K562 (cell line): ENCODE measurements around the gene MMP19. TPM values are rescaled to one million over a fixed set of nuclear protein-coding genes. Genes with fewer than 3 reads are reported as not detected.

ENCODE experiments used
- ATAC-seq: fragments of 200-7000 bp; cut with Tn5 transposase; 3 replicates; pipeline ENCODE4 v1.9.1; 2020; ENCODE audit warnings: moderate library complexity
- BruUV-seq: library from RNA; stranded (reverse); fragments of 400-500 nt; replicated peaks from 2 replicates; lab custom pipeline; 2021; lab: Mats Ljungman, UMichigan
- CTCF ChIA-PET: fragments of 300-600 bp; formaldehyde crosslinking; extraction: SDS; loops from one replicate; lab custom pipeline; 2021; ENCODE audit warnings: low intra/inter-chr PET ratio; lab: Yijun Ruan, JAX
- POLR2A ChIA-PET: fragments of 300-600, 350-650 bp; sonication (Branson Sonifier 250); formaldehyde crosslinking; extraction: SDS; loops from one replicate; lab custom pipeline; 2021; ENCODE audit warnings: antibody characterized with exemption, inconsistent platforms; lab: Yijun Ruan, JAX
- DNase-seq, 4 experiments: peaks; one replicate each; pipeline versions ENCODE4 v3.0.0 to v3.0.0-alpha.2; 2011 to 2018; ENCODE audit warnings: low spot score in 3 of 4, mixed read lengths in 3 of 4; ENCODE audit errors: extremely low read depth in 1 of 4
- FAIRE-seq: peaks from 2 replicates; lab custom pipeline; 2011; peaks lifted over from hg19 to GRCh38; lab: Jason Lieb, UNC
- H2AFZ ChIP-seq: 2 replicates; pipeline ENCODE4 v1.6.0; 2011; ENCODE audit warnings: low read depth, low read length, control low read depth, inconsistent platforms
- H3K27ac ChIP-seq: fragments of 200-600 bp; 3 replicates; pipeline ENCODE4 v1.8.0; 2011; ENCODE audit warnings: low read depth, mild to moderate bottlenecking, control low read depth, inconsistent platforms, low read length, moderate library complexity, mixed read lengths; ENCODE audit errors: extremely low read depth
- H3K27me3 ChIP-seq, 2 experiments: fragments of 300-600 bp in 1 of 2; 2 replicates in 1 of 2; 3 replicates in 1 of 2; pipeline versions ENCODE4 v1.6.0 to v1.8.0; 2011; ENCODE audit warnings: inconsistent platforms in 2 of 2, low read length in 2 of 2, mild to moderate bottlenecking in 1 of 2, mixed read lengths in 1 of 2, moderate library complexity in 1 of 2; ENCODE audit not compliant: control insufficient read depth in 2 of 2, insufficient read depth in 2 of 2
- H3K36me3 ChIP-seq: fragments of 300-600 bp; 3 replicates; pipeline ENCODE4 v1.8.0; 2011; ENCODE audit warnings: mild to moderate bottlenecking, low read length, inconsistent platforms; ENCODE audit not compliant: control insufficient read depth, insufficient read depth
- H3K4me1 ChIP-seq, 2 experiments: fragments of 200-600 bp in 1 of 2; replicated peaks in 1 of 2; 2 replicates in 1 of 2; 3 replicates in 1 of 2; pipeline versions ENCODE4 v1.5.1 to v1.8.0; 2011; ENCODE audit warnings: inconsistent platforms in 2 of 2, low read length in 2 of 2, mild to moderate bottlenecking in 1 of 2, mixed read lengths in 1 of 2, moderate library complexity in 1 of 2; ENCODE audit not compliant: control insufficient read depth in 2 of 2, insufficient read depth in 2 of 2
- H3K4me2 ChIP-seq: 2 replicates; pipeline ENCODE4 v1.6.1; 2011; ENCODE audit warnings: low read length, control low read depth, inconsistent platforms, mixed read lengths; ENCODE audit not compliant: insufficient read depth
- H3K4me3 ChIP-seq: fragments of 200-600 bp; sonication (generic), shearing (Covaris generic); 2 replicates; pipeline ENCODE4 v1.5.1; 2016; ENCODE audit warnings: control low read depth, inconsistent platforms
- H3K79me2 ChIP-seq: fragments of 200-600 bp; 3 replicates; pipeline ENCODE4 v1.8.0; 2011; ENCODE audit warnings: low read length, inconsistent platforms; ENCODE audit not compliant: control insufficient read depth, insufficient read depth
- H3K9ac ChIP-seq, 2 experiments: 2 replicates each; pipeline versions ENCODE4 v1.6.0 to v1.6.1; 2011; ENCODE audit warnings: low read depth in 2 of 2, low read length in 2 of 2, control low read depth in 1 of 2, inconsistent platforms in 1 of 2, mild to moderate bottlenecking in 1 of 2, mixed read lengths in 1 of 2; ENCODE audit not compliant: insufficient read depth in 1 of 2
- H3K9me1 ChIP-seq: one replicate; pipeline ENCODE4 v1.6.0; 2011; ENCODE audit warnings: inconsistent platforms, mild to moderate bottlenecking, low read length, moderate library complexity; ENCODE audit not compliant: control insufficient read depth, insufficient read depth
- H3K9me3 ChIP-seq: replicated peaks from 2 replicates; pipeline ENCODE4 v1.5.1; 2011; ENCODE audit warnings: low read depth, low read length, inconsistent platforms; ENCODE audit not compliant: control insufficient read depth, insufficient read depth
- H4K20me1 ChIP-seq: replicated peaks from 2 replicates; pipeline ENCODE4 v1.6.1; 2011; ENCODE audit warnings: low read length, inconsistent platforms, mixed read lengths; ENCODE audit not compliant: control insufficient read depth, insufficient read depth
- CBX3 ChIP-seq, 2 experiments: IDR thresholded peaks; 1 replicate in 1 of 2; 2 replicates in 1 of 2; pipeline ENCODE4 v1.6.1; 2012; ENCODE audit warnings: inconsistent platforms in 2 of 2, low read length in 2 of 2, borderline replicate concordance in 1 of 2, control low read depth in 1 of 2
- GATAD2B ChIP-seq: fragments of 450-650 bp; IDR thresholded peaks from 2 replicates; pipeline ENCODE4 v1.6.1; 2017; ENCODE audit warnings: mild to moderate bottlenecking, borderline replicate concordance
- HDGF ChIP-seq: fragments of 450-650 bp; IDR thresholded peaks from 2 replicates; pipeline ENCODE4 v1.6.1; 2016
- KAT8 ChIP-seq: fragments of 450-650 bp; IDR thresholded peaks from 2 replicates; pipeline ENCODE4 v1.6.1; 2016; ENCODE audit warnings: low read depth, mild to moderate bottlenecking
- LEF1 ChIP-seq: fragments of 450-650 bp; IDR thresholded peaks from 2 replicates; pipeline ENCODE4 v1.6.1; 2016; ENCODE audit warnings: mild to moderate bottlenecking
- NCOR1 ChIP-seq: fragments of 450-650 bp; IDR thresholded peaks from 2 replicates; pipeline ENCODE4 v1.6.1; 2016; ENCODE audit warnings: mild to moderate bottlenecking, moderate library complexity
- NR1H2 ChIP-seq: sonication (generic); formaldehyde crosslinking; IDR thresholded peaks from 2 replicates; pipeline ENCODE4 v1.4.0; 2020; ENCODE audit warnings: mild to moderate bottlenecking, missing genetic modification reagents
- PCBP1 ChIP-seq: fragments of 200-400 bp; formaldehyde crosslinking; IDR thresholded peaks from 2 replicates; pipeline ENCODE4 v1.6.1; 2018; ENCODE audit warnings: mild to moderate bottlenecking, low read depth, low read length; ENCODE audit not compliant: poor library complexity, severe bottlenecking
- PHF20 ChIP-seq: fragments of 450-650 bp; IDR thresholded peaks from 2 replicates; pipeline ENCODE4 v1.6.1; 2018; ENCODE audit not compliant: partially characterized antibody
- SMARCB1 ChIP-seq: IDR thresholded peaks from 2 replicates; pipeline ENCODE4 v1.6.1; 2011; ENCODE audit warnings: improper control_type of control experiment, low read depth; ENCODE audit not compliant: insufficient read length
- USF1 ChIP-seq: sonication (generic); formaldehyde crosslinking; IDR thresholded peaks from 2 replicates; pipeline ENCODE4 v1.9.0; 2022; ENCODE audit warnings: mild to moderate bottlenecking, missing genetic modification reagents
- ZNF23 ChIP-seq: fragments of 250-450 bp; sonication (Bioruptor Pico); IDR thresholded peaks from 2 replicates; pipeline ENCODE4 v1.4.0; 2020; ENCODE audit warnings: mild to moderate bottlenecking
- ZNF24 ChIP-seq: fragments of 450-650 bp; IDR thresholded peaks from 2 replicates; pipeline ENCODE4 v1.6.1; 2016
- ZNF639 ChIP-seq, 2 experiments: fragments of 200-800 bp in 1 of 2; sonication (Bioruptor generic) in 1 of 2; sonication (generic) in 1 of 2; formaldehyde crosslinking in 1 of 2; IDR thresholded peaks in 1 of 2; conservative IDR thresholded peaks in 1 of 2; 2 replicates each; pipeline versions ENCODE4 v1.5.0 to v1.6.1; 2016 to 2020; ENCODE audit warnings: missing compliant biosample characterization in 1 of 2, missing genetic modification characterization in 1 of 2, missing genetic modification reagents in 1 of 2
- ZNF766 ChIP-seq: fragments of 200-800 bp; sonication (Bioruptor generic); conservative IDR thresholded peaks from 2 replicates; pipeline ENCODE4 v1.6.1; 2016; ENCODE audit warnings: missing genetic modification characterization, missing compliant biosample characterization
- whole genome bisulfite sequencing: fragments of 100-300 bp; shearing (Covaris generic); methylation state at CpG from one replicate; pipeline ENCODE4 v1.1.6; 2016; ENCODE audit warnings: low coverage, mixed read lengths; ENCODE audit not compliant: insufficient coverage; ENCODE audit errors: missing lambda C conversion rate; 5-methylcytosine and 5-hydroxymethylcytosine counted together
- in situ Hi-C: fragments of 300-500 bp; cut with MboI; formaldehyde crosslinking; loops from 4 replicates; pipeline ENCODE4 v1.15.0; 2018; ENCODE audit warnings: inconsistent platforms, mixed read lengths
- intact Hi-C: fragments of 100-400 bp; cut with micrococcal nuclease; formaldehyde crosslinking; loops from 2 replicates; pipeline ENCODE4 v1.14.2; 2022
- polyA plus RNA-seq, 8 experiments: library from polyadenylated mRNA; depleted of rRNA in 4 of 8; stranded (reverse) in 5 of 8; unstranded in 3 of 8; fragments of >200 nt; fragmentation: Nextera tagmentation in 2 of 8; fragmentation: Illumina TruSeq in 1 of 8; extraction: Ambion mirVana in 2 of 8; extraction: Trizol in 1 of 8; gene quantifications; 2 replicates each; pipeline versions ENCODE4 v1.2.1 to v1.2.3, GENCODE V29; 2011 to 2014; ENCODE audit warnings: inconsistent platforms in 1 of 8, missing spikeins in 1 of 8
- total RNA-seq, 7 experiments: library from RNA; depleted of rRNA in 6 of 7; stranded (reverse); fragments of >200 nt in 6 of 7; fragmentation: Illumina TruSeq in 2 of 7; extraction: Trizol in 2 of 7; gene quantifications; 2 replicates each; pipeline versions ENCODE4 v1.2.1 to v1.2.3, GENCODE V29; 2011 to 2021; ENCODE audit warnings: low replicate concordance in 1 of 7
- TF ChIP-seq, protein P1 (sequence below): fragments of 250-450 bp; sonication (Bioruptor Pico); IDR thresholded peaks from 2 replicates; pipeline ENCODE4 v1.9.0; 2021; ENCODE audit warnings: mild to moderate bottlenecking, inconsistent platforms
- TF ChIP-seq, protein P2 (sequence below), 2 experiments: fragments of 450-650 bp in 1 of 2; sonication (generic) in 1 of 2; formaldehyde crosslinking; conservative IDR thresholded peaks; 2 replicates each; pipeline versions ENCODE4 v1.4.0 to v1.8.1; 2020 to 2022; ENCODE audit warnings: mild to moderate bottlenecking in 1 of 2, missing genetic modification reagents in 1 of 2

Gene MMP19
- total and polyA plus RNA-seq, 9 of the 15 experiments (the other 6 are each of a cell fraction or from before 2014, with no cell fraction given) = 0.14 to 1.6 (median 0.66) TPM

DNA sequence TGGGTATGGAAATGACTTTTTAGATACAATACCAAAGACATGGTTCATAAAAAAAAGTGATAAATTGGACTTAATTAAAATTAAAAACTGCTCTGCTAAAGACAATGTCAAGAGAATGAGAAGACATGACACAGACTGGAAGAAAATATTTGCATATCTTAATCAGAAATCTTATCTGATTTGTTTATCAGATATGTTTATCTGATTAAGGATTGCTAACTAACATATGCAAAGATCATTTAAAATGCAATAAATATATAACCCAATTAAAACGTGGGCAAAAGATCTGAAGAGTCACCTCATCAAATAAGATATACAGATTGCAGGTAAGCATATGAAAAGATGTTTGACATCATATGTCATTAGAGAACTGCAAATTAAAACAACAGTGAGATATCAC lies 10.0 kb upstream of the MMP19 start:
- DNase-seq = no peak
- BruUV-seq = no TSS peak
- H3K27me3 ChIP-seq = no peaks in the 10 kb centered on the region
- ChIA-PET POLR2A (interaction anchor here (1.4 kb wide), 1 partner anchor 22 kb away, joined by 8 read pairs; no protein-coding TSS in a partner anchor), CTCF (no interaction called here)
- H3K9me3 ChIP-seq = no peaks in the 10 kb centered on the region
- in situ Hi-C loops (no loop called here), intact Hi-C loops (no loop called here)
- H2AFZ ChIP-seq = no peak overlapping the region
- H4K20me1 ChIP-seq = no peaks in the 10 kb centered on the region
- H3K4me3 ChIP-seq = no peak overlapping the region
- H3K9me1 ChIP-seq = no peaks in the 10 kb centered on the region
- H3K4me1 ChIP-seq = peaks cover 4 to 8% of the 10 kb centered on the region in 2 experiments; a peak in 4 of 5 replicates
- peaks cover 3% of the 10 kb centered on the region; the same call in 1 of the 3 replicates for H3K79me2 ChIP-seq
- H3K4me2 ChIP-seq = no peak overlapping the region
- no peak for FAIRE-seq
- H3K27ac ChIP-seq = no peak overlapping the region
- no peak for ATAC-seq
- no peaks in the 10 kb centered on the region for H3K36me3 ChIP-seq
- 0% methylated on average over 1 of the region's 1 CpG for WGBS
- no peak overlapping the region for H3K9ac ChIP-seq
- TF ChIP-seq SMARCB1 (no peak), ZNF766 (CRISPR knock-in tag) (no peak), NR1H2 (CRISPR knock-in tag) (no peak), PHF20 (no peak), KAT8 (no peak), ZNF639 (CRISPR knock-in tag; conservative IDR thresholded peaks at IDR 0.05 in 1 of 2, IDR thresholded peaks at IDR 0.05 in 1 of 2) (no peak), PCBP1 (no peak), USF1 (CRISPR knock-in tag) (no peak), GATAD2B (peak; percentile 59; the same call in 1 of the 2 replicates), ZNF24 (no peak), CBX3 (IDR thresholded peaks at IDR 0.05; ENCODE audit: borderline replicate concordance in 1 of 2, low read length in 2 of 2) (no peak), NCOR1 (no peak), HDGF (no peak), LEF1 (no peak), ZNF23 (no peak)
- TF ChIP-seq, protein P1, sequence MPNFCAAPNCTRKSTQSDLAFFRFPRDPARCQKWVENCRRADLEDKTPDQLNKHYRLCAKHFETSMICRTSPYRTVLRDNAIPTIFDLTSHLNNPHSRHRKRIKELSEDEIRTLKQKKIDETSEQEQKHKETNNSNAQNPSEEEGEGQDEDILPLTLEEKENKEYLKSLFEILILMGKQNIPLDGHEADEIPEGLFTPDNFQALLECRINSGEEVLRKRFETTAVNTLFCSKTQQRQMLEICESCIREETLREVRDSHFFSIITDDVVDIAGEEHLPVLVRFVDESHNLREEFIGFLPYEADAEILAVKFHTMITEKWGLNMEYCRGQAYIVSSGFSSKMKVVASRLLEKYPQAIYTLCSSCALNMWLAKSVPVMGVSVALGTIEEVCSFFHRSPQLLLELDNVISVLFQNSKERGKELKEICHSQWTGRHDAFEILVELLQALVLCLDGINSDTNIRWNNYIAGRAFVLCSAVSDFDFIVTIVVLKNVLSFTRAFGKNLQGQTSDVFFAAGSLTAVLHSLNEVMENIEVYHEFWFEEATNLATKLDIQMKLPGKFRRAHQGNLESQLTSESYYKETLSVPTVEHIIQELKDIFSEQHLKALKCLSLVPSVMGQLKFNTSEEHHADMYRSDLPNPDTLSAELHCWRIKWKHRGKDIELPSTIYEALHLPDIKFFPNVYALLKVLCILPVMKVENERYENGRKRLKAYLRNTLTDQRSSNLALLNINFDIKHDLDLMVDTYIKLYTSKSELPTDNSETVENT (CRISPR knock-in tag) = no peak
- TF ChIP-seq, protein P2, sequence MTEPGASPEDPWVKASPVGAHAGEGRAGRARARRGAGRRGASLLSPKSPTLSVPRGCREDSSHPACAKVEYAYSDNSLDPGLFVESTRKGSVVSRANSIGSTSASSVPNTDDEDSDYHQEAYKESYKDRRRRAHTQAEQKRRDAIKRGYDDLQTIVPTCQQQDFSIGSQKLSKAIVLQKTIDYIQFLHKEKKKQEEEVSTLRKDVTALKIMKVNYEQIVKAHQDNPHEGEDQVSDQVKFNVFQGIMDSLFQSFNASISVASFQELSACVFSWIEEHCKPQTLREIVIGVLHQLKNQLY (CRISPR knock-in tag; conservative IDR thresholded peaks at IDR 0.05) = no peak
